GM18858 (cell line): ENCODE results near the gene TBC1D14.

Source experiments
- ATAC-seq: cut with Tn5 transposase; IDR thresholded peaks from one replicate; pipeline ENCODE4 v1.9.1; 2021; ENCODE audit not compliant: unreplicated experiment

TBC1D14 gene

DNA sequence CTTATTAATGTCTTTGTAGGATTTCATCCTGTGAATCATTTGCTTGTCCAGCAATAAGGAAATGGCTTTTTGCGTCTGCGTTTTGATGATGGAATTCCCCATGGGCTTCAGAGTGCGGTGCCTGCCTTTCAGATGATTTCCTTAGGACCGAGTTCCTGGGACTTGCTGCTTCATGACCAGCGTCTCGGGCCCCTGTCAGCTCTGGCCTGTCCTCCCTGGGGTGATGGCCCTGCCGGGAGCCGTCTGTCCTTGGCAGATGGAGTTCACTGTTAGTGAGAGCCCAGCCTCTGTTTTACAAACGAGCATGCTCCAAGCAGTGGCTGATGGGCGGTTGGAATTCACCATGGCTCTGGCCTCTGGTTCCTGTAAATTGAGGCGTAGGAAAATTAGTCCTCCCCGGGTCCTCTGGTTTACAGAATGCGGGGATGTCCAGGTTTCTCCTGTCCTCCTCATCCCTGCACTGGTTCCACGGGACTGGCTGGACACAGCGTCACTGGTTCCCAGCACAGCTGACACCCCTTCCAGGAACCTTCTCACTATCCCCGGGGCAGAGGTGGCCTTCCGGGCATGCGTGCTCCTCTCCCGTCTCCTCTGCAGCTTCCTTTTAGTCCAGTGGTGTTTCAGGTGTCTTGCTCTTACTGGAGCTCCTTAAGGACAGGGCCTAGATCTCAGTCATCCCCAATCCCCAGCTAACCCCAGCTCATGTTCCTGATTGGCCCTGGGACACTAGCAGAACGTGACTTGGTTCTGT, 34.9 kb downstream of the TBC1D14 start:
- no peak for ATAC-seq

GRCh38 chr4:6945052-6945409, 35.4 kb downstream of the TBC1D14 start:
- ATAC-seq = no peak

DNA sequence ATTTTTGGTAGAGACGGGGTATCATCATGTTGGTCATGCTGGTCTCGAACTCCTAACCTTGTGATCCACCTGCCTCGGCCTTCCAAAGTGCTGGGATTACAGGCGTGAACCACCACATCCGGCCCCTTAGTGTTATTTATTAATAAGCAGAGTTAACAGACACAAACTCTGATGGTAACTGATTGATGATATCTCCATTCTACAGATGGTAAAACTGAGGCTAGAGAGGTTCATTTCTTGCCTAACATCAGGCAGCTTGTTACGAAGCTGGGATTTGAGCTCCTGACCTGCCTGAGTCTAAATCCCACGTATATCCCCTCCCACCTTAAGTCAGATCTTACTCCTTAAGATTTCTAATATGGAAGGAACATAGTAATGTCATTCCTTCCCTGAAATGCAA, 36.9 kb downstream of the TBC1D14 start:
- no peak for ATAC-seq

GRCh38 chr4:6948134-6948460, 38.5 kb downstream of the TBC1D14 start:
- ATAC-seq = no peak

DNA sequence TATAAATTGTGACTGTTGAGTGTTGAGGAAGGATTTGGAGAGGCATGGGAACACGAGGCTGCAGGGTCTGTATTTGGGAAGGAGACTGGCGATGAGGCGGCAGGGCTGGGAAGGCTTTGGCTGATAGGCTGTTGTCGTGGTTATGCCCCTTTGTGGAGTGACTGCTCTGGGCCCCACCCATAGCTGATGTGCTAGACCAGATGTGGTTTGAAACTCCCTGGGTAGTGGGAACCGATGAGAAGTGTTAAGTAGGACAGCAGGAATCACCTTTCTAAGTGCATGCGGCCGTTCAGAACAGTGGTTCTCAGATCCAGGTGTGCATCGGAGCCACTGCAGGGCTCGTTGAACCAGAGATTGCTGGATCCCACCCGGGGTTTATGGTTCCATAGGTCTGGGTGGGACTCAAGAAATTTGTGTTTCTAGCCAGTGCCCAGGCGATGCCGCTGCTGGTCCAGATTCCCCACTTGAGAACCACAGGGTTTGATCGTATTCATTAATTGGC, 42.3 kb downstream of the TBC1D14 start:
- no peak for ATAC-seq

DNA sequence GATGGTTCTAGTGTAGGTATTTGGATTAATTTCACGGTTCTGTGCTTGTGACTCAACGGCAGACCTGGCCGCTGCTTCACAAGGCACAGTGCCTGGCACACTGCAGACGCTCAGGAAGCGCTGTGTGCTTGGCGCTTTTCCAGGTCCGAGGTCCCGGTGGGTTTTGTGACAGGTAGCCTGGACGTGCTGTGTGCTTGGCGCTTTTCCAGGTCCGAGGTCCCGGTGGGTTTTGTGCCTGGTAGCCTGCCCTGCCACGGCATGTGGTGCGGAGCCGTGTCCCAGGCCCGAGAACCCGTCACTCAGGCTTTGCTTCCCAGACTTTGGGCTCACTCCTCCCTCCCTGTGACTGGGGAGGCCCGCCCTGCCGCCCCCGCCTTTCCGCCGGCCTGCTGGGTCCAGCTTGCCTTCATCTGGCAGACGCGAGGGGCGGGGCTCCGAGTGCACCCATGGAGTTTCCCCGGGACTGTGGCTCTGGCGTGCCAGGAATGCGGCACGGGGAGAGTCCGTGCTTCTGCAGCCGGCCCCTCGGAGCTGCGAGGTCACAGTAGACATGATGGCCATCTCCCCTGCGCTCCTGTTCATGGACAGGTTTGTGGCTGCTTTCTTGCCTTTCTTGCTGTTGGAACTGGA, 44.2 kb downstream of the TBC1D14 start:
- no peak for ATAC-seq

DNA sequence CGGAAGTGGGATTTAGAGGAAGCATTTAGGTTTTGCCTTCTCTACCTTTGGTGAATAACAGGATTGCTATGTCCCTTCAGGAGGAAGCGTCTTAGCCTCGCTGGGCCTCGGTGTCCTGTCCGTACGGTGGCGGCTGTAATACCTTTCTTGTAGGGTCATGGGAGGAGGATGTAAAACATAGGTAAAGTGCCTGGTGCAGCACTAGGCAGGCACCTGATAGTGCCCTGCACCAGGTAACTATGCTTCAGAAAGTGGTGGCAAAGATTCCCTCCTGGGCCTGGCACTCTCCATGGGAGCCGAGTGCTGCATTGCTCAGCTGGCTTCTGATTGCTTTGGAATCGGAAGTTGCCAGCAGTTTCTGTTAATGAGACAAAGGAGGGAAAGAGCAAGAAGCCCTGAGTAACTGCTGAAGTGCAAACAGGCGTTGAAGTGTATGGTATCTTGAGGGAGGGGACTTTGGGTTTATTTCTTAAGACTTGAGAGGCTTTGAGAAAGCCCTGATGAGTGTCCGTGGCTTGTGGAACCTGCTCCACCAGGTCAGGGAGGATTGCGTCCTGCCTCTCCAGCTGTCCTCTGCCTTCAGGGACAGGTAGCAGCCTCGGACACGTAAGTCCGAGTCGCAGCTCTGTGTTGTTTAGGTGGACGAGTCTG, 45.8 kb downstream of the TBC1D14 start:
- no peak for ATAC-seq

DNA sequence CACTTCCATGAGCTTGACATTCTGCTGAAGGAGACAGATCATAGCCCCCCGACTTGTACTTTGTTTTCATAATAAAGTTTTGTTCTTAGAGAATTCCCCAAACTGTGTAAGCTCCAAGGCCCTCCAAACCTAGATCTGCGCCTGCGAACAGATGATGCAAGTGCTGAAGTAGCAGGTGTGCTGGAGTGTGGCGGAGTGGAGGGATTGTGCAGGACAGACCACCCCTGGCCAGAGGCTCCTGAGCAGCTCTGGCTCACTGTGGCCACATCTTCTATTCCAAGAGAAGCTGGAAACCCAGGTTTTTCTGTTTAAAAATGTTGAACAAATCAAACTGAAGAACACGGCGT, 46.4 kb downstream of the TBC1D14 start:
- no peak for ATAC-seq

DNA sequence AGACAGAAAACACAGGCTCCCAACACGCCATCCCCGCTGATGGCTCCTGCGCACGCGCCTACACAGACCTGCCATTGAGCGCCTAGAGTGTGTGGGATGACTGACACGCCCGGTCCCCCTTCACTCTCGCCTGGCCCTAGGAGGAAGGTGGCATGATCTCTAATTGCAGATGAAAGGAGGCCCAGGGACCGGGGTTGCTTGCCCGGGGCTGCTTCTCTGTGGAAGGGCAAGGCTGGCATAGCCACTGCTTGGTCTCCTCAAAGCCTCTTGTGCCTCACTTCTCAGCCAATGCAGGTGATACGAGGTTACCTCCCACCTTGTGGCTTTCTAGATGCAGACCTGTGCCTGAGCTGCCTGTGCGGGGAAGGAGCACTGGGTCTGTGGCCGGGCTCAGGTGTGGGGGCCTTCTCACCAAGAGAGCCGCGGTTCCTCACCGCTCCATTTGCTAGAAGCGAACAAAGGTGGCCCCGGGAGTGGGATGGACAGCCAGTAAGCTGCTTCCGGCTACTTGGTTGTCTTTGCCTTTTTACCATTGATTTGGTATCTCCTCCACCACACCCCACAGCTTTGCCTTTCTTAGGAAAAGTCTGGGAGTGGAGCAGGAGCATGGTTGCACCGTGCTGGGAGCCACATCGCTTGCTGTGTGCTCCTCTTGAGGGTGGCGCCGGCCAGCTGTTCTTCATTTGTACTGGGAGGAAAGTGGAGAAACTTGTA, 47.0 kb downstream of the TBC1D14 start:
- ATAC-seq = no peak

DNA sequence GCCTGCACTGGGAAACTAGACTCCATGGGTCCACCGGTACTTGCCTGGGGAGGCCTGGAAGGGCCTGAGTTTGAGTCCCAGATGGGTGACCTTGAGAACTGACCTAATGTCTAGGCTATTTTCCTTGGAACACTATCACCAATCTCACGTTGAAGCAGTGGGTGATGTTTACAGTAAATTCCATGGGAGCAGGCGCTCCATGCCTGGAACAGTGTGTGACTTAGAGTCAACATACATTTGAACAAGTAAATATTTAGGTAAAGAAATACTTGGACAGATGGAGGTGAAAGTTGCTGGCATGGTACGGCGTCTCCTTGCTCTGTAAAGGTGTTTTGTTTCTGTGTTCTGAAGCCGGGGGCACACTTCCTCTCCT, 47.5 kb downstream of the TBC1D14 start:
- no peak for ATAC-seq

- no peak for ATAC-seq
These were observed 48.4 kb downstream of the TBC1D14 start for GRCh38 chr4:6957994-6958393.

DNA sequence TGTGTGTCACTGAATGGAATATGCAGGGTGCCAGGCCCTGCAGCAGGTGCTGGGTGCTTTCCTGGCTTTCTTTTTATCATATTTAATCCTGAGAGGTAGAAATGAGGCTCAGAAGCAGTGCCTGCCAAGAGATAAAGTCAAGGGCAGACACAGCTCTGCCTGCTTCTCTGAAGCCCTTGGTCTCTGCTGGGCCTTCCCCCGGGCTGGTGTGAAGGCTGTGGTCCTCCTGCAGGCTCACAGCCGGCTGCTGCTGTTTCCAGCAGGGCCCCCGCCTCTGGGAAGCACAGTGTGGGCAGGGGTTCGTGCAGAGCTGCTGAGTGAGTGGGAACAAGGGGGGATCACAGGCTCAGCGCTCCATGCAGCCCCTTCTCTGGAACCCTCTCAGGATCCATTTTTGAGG, 49.6 kb downstream of the TBC1D14 start:
- no peak for ATAC-seq

GRCh38 chr4:6960154-6960553, 50.5 kb downstream of the TBC1D14 start:
- ATAC-seq = no peak

DNA sequence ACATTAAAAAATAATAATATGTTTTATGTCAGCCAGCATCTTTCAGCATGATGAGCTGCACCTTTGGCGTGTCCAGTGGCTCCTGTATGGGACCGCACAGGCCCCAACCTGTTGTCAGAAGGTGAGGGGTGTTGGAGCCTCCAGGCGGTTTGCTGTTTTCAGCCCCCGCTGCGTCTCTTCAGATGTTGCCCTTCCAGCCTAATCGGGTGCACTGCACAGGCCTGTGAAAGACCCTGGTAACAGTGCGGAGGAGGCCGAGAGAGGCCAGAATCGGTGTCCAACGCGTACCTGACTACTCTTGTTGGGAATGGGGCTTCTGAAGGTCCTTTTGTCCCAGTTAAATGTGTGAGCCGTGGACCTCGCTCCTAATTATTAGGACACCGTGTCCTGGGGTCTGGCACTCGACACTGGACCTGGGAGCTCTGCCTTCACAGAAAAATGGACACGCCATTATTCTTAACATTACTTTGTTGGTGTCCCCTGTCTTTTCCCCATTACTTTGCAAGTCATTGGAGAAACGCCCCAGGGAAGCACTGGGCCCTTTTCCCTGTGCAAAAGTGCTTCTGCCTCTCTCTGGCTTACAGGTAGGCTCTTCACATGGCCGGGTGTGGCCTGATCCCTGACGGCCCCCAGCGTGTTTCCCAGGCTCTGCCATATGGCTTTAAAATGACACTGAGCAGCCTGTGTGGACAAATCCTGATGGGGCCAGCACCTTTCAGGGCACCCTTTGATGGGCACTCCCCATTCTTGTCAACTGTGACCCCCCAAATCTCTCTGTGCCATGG, 51.2 kb downstream of the TBC1D14 start:
- ATAC-seq = no peak

GRCh38 chr4:6961496-6962210, 52.0 kb downstream of the TBC1D14 start:
- no peak for ATAC-seq

DNA sequence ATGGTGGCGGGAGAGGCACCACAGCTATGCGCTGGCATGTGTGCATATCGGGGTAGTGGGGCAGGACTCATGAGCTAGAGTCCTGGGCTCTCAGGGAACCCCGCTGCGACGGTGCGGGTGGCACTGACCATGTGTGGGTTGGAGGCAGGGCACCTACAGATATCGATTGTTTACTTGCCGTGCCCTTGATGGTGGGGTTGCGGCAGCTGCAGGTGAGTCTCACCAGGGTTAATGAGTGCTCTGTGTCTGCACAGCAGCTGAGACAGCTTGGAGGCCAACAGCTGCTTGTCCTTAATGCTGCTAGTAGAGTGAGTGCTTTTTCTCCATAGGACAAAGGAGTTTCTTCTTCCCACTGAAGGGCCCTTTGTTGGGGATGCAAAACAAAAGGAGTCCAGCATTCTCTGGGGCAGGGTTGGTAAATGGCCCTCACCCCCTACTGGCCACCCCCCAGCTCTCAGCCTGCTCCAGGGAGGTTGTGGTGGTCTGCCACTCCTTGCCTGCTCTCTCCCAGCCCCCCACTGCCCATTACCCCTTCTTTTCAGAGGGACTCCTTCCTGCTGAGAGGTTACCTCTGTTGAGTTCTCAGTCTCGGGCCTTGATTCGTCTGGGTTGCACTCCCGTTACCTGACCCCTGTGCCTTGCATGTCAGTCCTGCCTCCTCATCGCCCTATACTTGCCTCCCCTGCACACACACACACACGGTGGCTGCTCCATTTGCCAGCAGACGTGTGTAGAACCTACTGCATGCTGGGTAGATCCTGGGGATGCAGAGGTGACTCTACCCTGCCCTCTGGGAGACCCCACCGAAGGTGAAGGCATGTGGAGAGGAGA, 52.8 kb downstream of the TBC1D14 start:
- no peak for ATAC-seq

DNA sequence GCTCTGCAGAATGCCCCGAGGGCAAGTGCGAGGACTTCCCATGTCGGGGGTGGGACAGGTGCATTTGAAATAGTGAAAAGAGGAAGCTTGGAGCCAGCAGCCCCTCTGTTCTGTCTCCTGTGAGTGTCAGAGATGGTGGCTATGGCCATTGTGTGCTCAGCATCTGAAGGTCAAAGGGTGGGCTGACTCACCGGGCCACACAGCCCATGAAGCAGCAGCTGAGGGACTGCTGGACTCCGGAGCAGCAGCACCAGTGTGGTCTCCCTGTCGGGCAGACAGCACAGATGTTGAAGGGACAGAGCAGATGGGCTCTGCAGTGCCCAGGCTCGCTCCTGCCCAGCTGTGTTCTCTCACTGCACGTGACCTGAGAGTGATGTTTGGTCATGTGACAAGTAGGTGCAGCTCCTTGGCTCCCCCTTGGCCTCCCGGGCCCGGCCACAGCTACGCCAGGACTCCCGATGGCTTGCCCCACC, 53.5 kb downstream of the TBC1D14 start:
- no peak for ATAC-seq

DNA sequence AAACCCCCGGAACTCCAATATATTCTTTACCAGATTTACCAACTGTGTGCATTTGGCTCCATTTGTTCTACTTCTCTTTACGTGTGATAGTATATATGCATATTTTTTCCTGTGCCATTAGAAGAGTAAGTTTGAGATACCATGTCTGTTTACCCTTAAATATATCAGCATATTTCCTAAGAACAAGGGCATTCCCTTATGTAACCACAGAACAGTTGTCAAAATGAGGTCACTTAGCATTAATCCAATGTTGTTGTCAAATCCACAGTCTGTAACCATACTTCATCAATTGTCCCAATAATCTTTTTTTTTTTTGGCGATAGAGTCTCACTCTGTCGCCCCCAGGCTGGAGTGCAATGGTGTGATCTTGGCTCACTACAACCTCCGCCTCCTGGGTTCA, 55.2 kb downstream of the TBC1D14 start:
- peak; percentile 3 for ATAC-seq

DNA sequence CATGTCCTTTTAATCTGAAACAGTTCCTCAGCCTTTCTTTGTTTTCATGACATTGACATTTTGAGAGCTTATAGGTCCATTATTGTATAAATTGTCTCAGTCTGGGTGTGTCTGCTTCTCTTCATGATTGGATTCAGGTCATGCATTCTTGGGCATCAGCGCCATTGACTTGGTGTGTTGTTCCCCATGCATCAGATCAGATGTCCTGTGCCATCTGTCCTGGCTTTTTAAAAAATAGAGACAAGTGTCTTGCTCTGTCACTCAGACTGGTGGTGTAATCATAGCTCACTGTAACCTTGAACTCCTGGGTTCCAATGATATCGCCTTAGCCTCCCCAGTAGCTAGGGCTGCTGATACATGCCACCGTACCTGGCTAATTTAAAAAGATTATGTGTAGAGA, 55.7 kb downstream of the TBC1D14 start:
- ATAC-seq = no peak
